Keratinocyte (primary cell): Measurements from ENCODE around the gene ZC3H12A. TPM values are rescaled to one million over a fixed set of nuclear protein-coding genes. Genes with fewer than 3 reads are reported as not detected.

Experiments used
- DNase-seq: peaks from one replicate; pipeline ENCODE4 v3.0.0-alpha.2; 2011; ENCODE audit warnings: low read depth, missing footprints, low spot score
- FAIRE-seq: peaks from 2 replicates; lab custom pipeline; 2011; peaks lifted over from hg19 to GRCh38; lab: Jason Lieb, UNC
- H2AFZ ChIP-seq: 2 replicates; pipeline ENCODE4 v1.6.0; 2012; ENCODE audit warnings: low read length, control low read depth, inconsistent platforms; ENCODE audit not compliant: control insufficient read depth
- H3K27ac ChIP-seq: 2 replicates; pipeline ENCODE4 v1.5.1; 2011; ENCODE audit warnings: low read length; ENCODE audit not compliant: control insufficient read depth, insufficient read depth
- H3K27me3 ChIP-seq: 3 replicates; pipeline ENCODE4 v1.6.0; 2011; ENCODE audit warnings: low read length; ENCODE audit not compliant: control insufficient read depth, insufficient read depth; ENCODE audit errors: extremely low read depth
- H3K36me3 ChIP-seq, 2 experiments: 2 replicates in 1 of 2; 3 replicates in 1 of 2; pipeline ENCODE4 v1.5.1; 2011; ENCODE audit warnings: low read length in 2 of 2, mild to moderate bottlenecking in 1 of 2; ENCODE audit not compliant: control insufficient read depth in 2 of 2, insufficient read depth in 2 of 2; ENCODE audit errors: extremely low read depth in 1 of 2
- H3K4me1 ChIP-seq: 3 replicates; pipeline ENCODE4 v1.5.1; 2011; ENCODE audit warnings: low read length; ENCODE audit not compliant: control insufficient read depth, insufficient read depth; ENCODE audit errors: extremely low read depth
- H3K4me2 ChIP-seq: 3 replicates; pipeline ENCODE4 v1.6.0; 2011; ENCODE audit warnings: low read depth, low read length; ENCODE audit not compliant: control insufficient read depth, insufficient read depth; ENCODE audit errors: extremely low read depth
- H3K4me3 ChIP-seq, 3 experiments: fragments of 200-600 bp in 1 of 3; sonication (generic) in 1 of 3; 2 replicates in 2 of 3; 3 replicates in 1 of 3; pipeline ENCODE4 v1.5.1; 2011 to 2016; ENCODE audit warnings: low read length in 3 of 3, mild to moderate bottlenecking in 3 of 3, control low read depth in 2 of 3, inconsistent platforms in 1 of 3, low read depth in 1 of 3, mixed read lengths in 1 of 3, mixed run types in 1 of 3, moderate library complexity in 1 of 3; ENCODE audit not compliant: control insufficient read depth in 2 of 3, insufficient read depth in 2 of 3; ENCODE audit errors: extremely low read depth in 1 of 3
- H3K79me2 ChIP-seq: 2 replicates; pipeline ENCODE4 v1.6.0; 2012; ENCODE audit warnings: low read length; ENCODE audit not compliant: control insufficient read depth, insufficient read depth
- H3K9ac ChIP-seq: 3 replicates; pipeline ENCODE4 v1.6.0; 2011; ENCODE audit warnings: low read length; ENCODE audit not compliant: control insufficient read depth, insufficient read depth; ENCODE audit errors: extremely low read depth
- H3K9me1 ChIP-seq: 3 replicates; pipeline ENCODE4 v1.6.0; 2011; ENCODE audit warnings: low read length; ENCODE audit not compliant: control insufficient read depth, insufficient read depth; ENCODE audit errors: extremely low read depth
- H3K9me3 ChIP-seq: 2 replicates; pipeline ENCODE4 v1.5.1; 2012; ENCODE audit warnings: low read depth, low read length; ENCODE audit not compliant: control insufficient read depth
- H4K20me1 ChIP-seq: 3 replicates; pipeline ENCODE4 v1.6.0; 2011; ENCODE audit warnings: low read length; ENCODE audit not compliant: control insufficient read depth, insufficient read depth; ENCODE audit errors: extremely low read depth
- CTCF ChIP-seq, 3 experiments: IDR thresholded peaks in 1 of 3; conservative IDR thresholded peaks in 1 of 3; optimal IDR thresholded peaks in 1 of 3; 2 replicates in 2 of 3; 3 replicates in 1 of 3; pipeline versions ENCODE3 to v1.5.1; 2011; ENCODE audit warnings: low read length in 3 of 3, mild to moderate bottlenecking in 3 of 3, moderate library complexity in 2 of 3, control low read depth in 1 of 3, inconsistent platforms in 1 of 3; ENCODE audit not compliant: insufficient read depth in 2 of 3; ENCODE audit errors: extremely low read depth in 1 of 3
- EZH2 ChIP-seq: IDR thresholded peaks from one replicate; pipeline ENCODE4 v1.6.1; 2012; ENCODE audit warnings: inconsistent platforms, mild to moderate bottlenecking, low read length, moderate library complexity
- dilution Hi-C: fragments of 300-500 bp; cut with MboI; formaldehyde crosslinking; loops from one replicate; pipeline ENCODE4 v1.7.0; 2020; ENCODE audit warnings: low sequenced_read_pairs; ENCODE audit not compliant: extremely low pct_ligation_motif_present
- polyA plus RNA-seq, 5 experiments: library from polyadenylated mRNA; depleted of rRNA in 3 of 5; stranded (reverse) in 3 of 5; stranded (forward) in 1 of 5; unstranded in 1 of 5; fragments of >200 nt; gene quantifications; 1 replicate in 1 of 5; 2 replicates in 3 of 5; 3 replicates in 1 of 5; pipeline versions ENCODE4 v1.2.1 to v1.2.3, GENCODE V29; 2011 to 2012; ENCODE audit warnings: missing spikeins in 2 of 5, low read depth in 1 of 5, low replicate concordance in 1 of 5

ZC3H12A gene
- polyA plus RNA-seq, 1 donor (not counting 4 experiments of a cell fraction or from before 2014, with no cell fraction given) = 24.4 TPM

- Histone ChIP-seq H4K20me1 (no peaks in the 10 kb centered on the region), H3K4me3 (no peak overlapping the region)
- dilution Hi-C loops = no loop called here
Observed at GRCh38 chr1:37464443-37464842, 9.9 kb upstream of the ZC3H12A start.

GRCh38 chr1:37465593-37466517 is 8.5 kb upstream of the ZC3H12A start:
- DNase-seq = no peak
- no peak for FAIRE-seq
- TF ChIP-seq EZH2 (no peak), CTCF (optimal IDR thresholded peaks at IDR 0.05 in 1 of 3, IDR thresholded peaks at IDR 0.05 in 1 of 3, conservative IDR thresholded peaks at IDR 0.05 in 1 of 3; ENCODE audit: extremely low read depth in 1 of 3, insufficient read depth in 2 of 3, low read length in 3 of 3) (no peak)
- dilution Hi-C loops = no loop called here
- Histone ChIP-seq H3K9me3 (no peaks in the 10 kb centered on the region), H3K27me3 (no peaks in the 10 kb centered on the region), H3K9ac (no peak overlapping the region), H3K4me1 (peaks cover 5% of the 10 kb centered on the region), H3K36me3 (no peaks in the 10 kb centered on the region), H4K20me1 (no peaks in the 10 kb centered on the region), H3K27ac (no peak overlapping the region), H3K79me2 (no peaks in the 10 kb centered on the region), H3K4me3 (no peak overlapping the region), H3K4me2 (no peak overlapping the region), H3K9me1 (no peaks in the 10 kb centered on the region), H2AFZ (no peak overlapping the region)

More at GRCh38 chr1:37464443-37464842, 9.9 kb upstream of the ZC3H12A start:
- H2AFZ ChIP-seq = no peak overlapping the region
- H3K27ac ChIP-seq = no peak overlapping the region
- no peak overlapping the region for H3K9ac ChIP-seq
- no peaks in the 10 kb centered on the region for H3K9me1 ChIP-seq
- no peaks in the 10 kb centered on the region for H3K79me2 ChIP-seq
- H3K36me3 ChIP-seq = no peaks in the 10 kb centered on the region
- H3K9me3 ChIP-seq = no peaks in the 10 kb centered on the region
- H3K4me1 ChIP-seq = no peaks in the 10 kb centered on the region
- no peak for FAIRE-seq
- TF ChIP-seq CTCF (optimal IDR thresholded peaks at IDR 0.05 in 1 of 3, IDR thresholded peaks at IDR 0.05 in 1 of 3, conservative IDR thresholded peaks at IDR 0.05 in 1 of 3; ENCODE audit: extremely low read depth in 1 of 3, insufficient read depth in 2 of 3, low read length in 3 of 3) (no peak), EZH2 (no peak)
- DNase-seq = no peak
- H3K4me2 ChIP-seq = no peak overlapping the region
- H3K27me3 ChIP-seq = no peaks in the 10 kb centered on the region
